MCF 10A (cell line): ENCODE results near the gene FOXP1. TPM values are rescaled to one million over a fixed set of nuclear protein-coding genes. Genes with fewer than 3 reads are reported as not detected.
A peak's percentile ranks its signal among the peaks of the same experiment; 100 is the strongest.

ENCODE experiments used
- BruUV-seq: library from RNA; stranded (reverse); fragments of 400-500 nt; replicated peaks from 2 replicates; lab custom pipeline; 2021; lab: Mats Ljungman, UMichigan
- CTCF ChIA-PET: fragments of 300-600 bp; sonication (Branson Sonifier 250); formaldehyde crosslinking; extraction: SDS; loops from one replicate; lab custom pipeline; 2021; ENCODE audit warnings: antibody characterized with exemption, inconsistent platforms; lab: Yijun Ruan, JAX
- POLR2A ChIA-PET: fragments of 300-600, 350-650 bp; sonication (Branson Sonifier 250); formaldehyde crosslinking; extraction: SDS; loops from one replicate; lab custom pipeline; 2020; ENCODE audit warnings: antibody characterized with exemption, inconsistent platforms; lab: Yijun Ruan, JAX
- DNase-seq: peaks from one replicate; pipeline ENCODE4 v3.0.0-alpha.2; 2018; ENCODE audit not compliant: unreplicated experiment
- H3K27ac Mint-ChIP-seq: one replicate; pipeline ENCODE4 v1.8.0; 2022; ENCODE audit warnings: mild to moderate bottlenecking, low read depth, mixed read lengths; ENCODE audit not compliant: unreplicated experiment
- H3K27me3 Mint-ChIP-seq: one replicate; pipeline ENCODE4 v1.8.0; 2022; ENCODE audit warnings: mixed read lengths; ENCODE audit not compliant: insufficient read depth, unreplicated experiment
- H3K36me3 Mint-ChIP-seq: one replicate; pipeline ENCODE4 v1.8.0; 2022; ENCODE audit warnings: mild to moderate bottlenecking, moderate library complexity, mixed read lengths; ENCODE audit not compliant: insufficient read depth, unreplicated experiment
- H3K4me1 Mint-ChIP-seq: one replicate; pipeline ENCODE4 v1.8.0; 2022; ENCODE audit warnings: mixed read lengths; ENCODE audit not compliant: insufficient read depth, unreplicated experiment
- H3K4me3 Mint-ChIP-seq: one replicate; pipeline ENCODE4 v1.8.0; 2022; ENCODE audit warnings: mild to moderate bottlenecking, moderate library complexity, mixed read lengths; ENCODE audit not compliant: unreplicated experiment
- H3K9me3 Mint-ChIP-seq: one replicate; pipeline ENCODE4 v1.8.0; 2022; ENCODE audit warnings: mixed read lengths; ENCODE audit not compliant: unreplicated experiment
- CTCF ChIP-seq: fragments of 200-600 bp; IDR thresholded peaks from one replicate; pipeline ENCODE4 v1.8.0; 2022; ENCODE audit warnings: antibody characterized with exemption, mild to moderate bottlenecking; ENCODE audit not compliant: unreplicated experiment
- intact Hi-C: fragments of 100-400 bp; cut with micrococcal nuclease; formaldehyde crosslinking; loops from 2 replicates; pipeline ENCODE4 v1.14.1; 2022
- total RNA-seq: library from RNA; stranded (reverse); gene quantifications from 2 replicates; pipeline ENCODE4 v1.2.3, GENCODE V29; 2022

The FOXP1 gene
- total RNA-seq, 1 experiment from 2014 or later, result 49.0 TPM

GRCh38 chr3:71164881-71165280, 418.6 kb downstream of the FOXP1 start:
- Mint-ChIP-seq H3K9me3 (peaks cover 8% of the 10 kb centered on the region), H3K4me3 (no peak overlapping the region), H3K27ac (no peak overlapping the region), H3K36me3 (peaks cover 6% of the 10 kb centered on the region), H3K4me1 (peaks cover 9% of the 10 kb centered on the region), H3K27me3 (no peaks in the 10 kb centered on the region)
- intact Hi-C loops, result loop anchor here (1.0 kb wide), 1 partner anchor 19 kb away; no protein-coding TSS in a partner anchor
- BruUV-seq, result no TSS peak
- ChIA-PET CTCF (interaction anchor here (0.6 to 1.0 kb wide), 3 partner anchors 64 to 615 kb away, joined by 3 to 6 read pairs (median 3); no protein-coding TSS in a partner anchor), POLR2A (no interaction called here)
- TF ChIP-seq CTCF, result no peak
- DNase-seq, result no peak

GRCh38 chr3:71163198-71163918, 420.2 kb downstream of the FOXP1 start:
- Mint-ChIP-seq H3K4me3 (no peak overlapping the region), H3K36me3 (no peaks in the 10 kb centered on the region), H3K27me3 (no peaks in the 10 kb centered on the region), H3K9me3 (peaks cover 8% of the 10 kb centered on the region), H3K4me1 (peaks cover 9% of the 10 kb centered on the region), H3K27ac (no peak overlapping the region)
- CTCF ChIA-PET, result no interaction called here
- POLR2A ChIA-PET, result no interaction called here
- no TSS peak for BruUV-seq
- intact Hi-C loops, result no loop called here
- no peak for TF ChIP-seq CTCF
- no peak for DNase-seq

GRCh38 chr3:71162221-71162620, 421.3 kb downstream of the FOXP1 start:
- intact Hi-C loops, result no loop called here
- TF ChIP-seq CTCF, result no peak
- no TSS peak for BruUV-seq
- H3K4me3 Mint-ChIP-seq, result no peak overlapping the region
- ChIA-PET CTCF (interaction anchor here (0.7 kb wide), 2 partner anchors 29 to 235 kb away, joined by 3 to 4 read pairs; no protein-coding TSS in a partner anchor), POLR2A (no interaction called here)
- H3K4me1 Mint-ChIP-seq, result peaks cover 9% of the 10 kb centered on the region
- no peaks in the 10 kb centered on the region for H3K27me3 Mint-ChIP-seq
- H3K27ac Mint-ChIP-seq, result no peak overlapping the region
- peaks cover 8% of the 10 kb centered on the region for H3K9me3 Mint-ChIP-seq
- DNase-seq, result no peak
- peaks cover under 1% of the 10 kb centered on the region for H3K36me3 Mint-ChIP-seq

- intact Hi-C loops, result no loop called here
- Mint-ChIP-seq H3K9me3 (peaks cover 8% of the 10 kb centered on the region), H3K36me3 (peaks cover 6% of the 10 kb centered on the region), H3K4me1 (peaks cover 16% of the 10 kb centered on the region), H3K4me3 (no peak overlapping the region), H3K27me3 (no peaks in the 10 kb centered on the region), H3K27ac (no peak overlapping the region)
- no peak for TF ChIP-seq CTCF
- DNase-seq, result peak; percentile 23
- ChIA-PET CTCF (interaction anchor here (1.2 kb wide), 1 partner anchor 9 kb away, joined by 3 read pairs; no protein-coding TSS in a partner anchor), POLR2A (no interaction called here)
- BruUV-seq, result no TSS peak
These were observed 422.6 kb downstream of the FOXP1 start for GRCh38 chr3:71160785-71161546.
